ENCODE results near the gene DHRS12.

The DHRS12 gene

GRCh38 chr13:51805925-51806324 is 2.0 kb upstream of the DHRS12 start:
- DNase-seq = no peak

- no peak for DNase-seq
These were observed 1.4 kb upstream of the DHRS12 start for GRCh38 chr13:51805313-51805712.

- no peak for DNase-seq
These were observed 571 bp upstream of the DHRS12 start for GRCh38 chr13:51804295-51805172.

- DNase-seq = no peak
These were observed 1.1 kb downstream of the DHRS12 start for GRCh38 chr13:51802631-51803418.

- DNase-seq = no peak
These were observed 2.3 kb downstream of the DHRS12 start for GRCh38 chr13:51801631-51802099.

GRCh38 chr13:51800486-51800885 is 3.5 kb downstream of the DHRS12 start:
- DNase-seq = no peak

GRCh38 chr13:51799261-51799660 is 4.7 kb downstream of the DHRS12 start:
- no peak for DNase-seq

GRCh38 chr13:51797664-51798488 is 6.1 kb downstream of the DHRS12 start:
- no peak for DNase-seq

GRCh38 chr13:51796546-51796945 is 7.4 kb downstream of the DHRS12 start:
- no peak for DNase-seq

- no peak for DNase-seq
These were observed 8.5 kb downstream of the DHRS12 start for GRCh38 chr13:51795419-51795818.

- no peak for DNase-seq
These were observed 9.0 kb downstream of the DHRS12 start for GRCh38 chr13:51794964-51795363.

GRCh38 chr13:51793570-51794271 is 10.2 kb downstream of the DHRS12 start:
- no peak for DNase-seq

- no peak for DNase-seq
These were observed 17.3 kb downstream of the DHRS12 start for GRCh38 chr13:51786425-51787265.

GRCh38 chr13:51785712-51786424 is 18.1 kb downstream of the DHRS12 start:
- no peak for DNase-seq

GRCh38 chr13:51784097-51784496 is 19.9 kb downstream of the DHRS12 start:
- no peak for DNase-seq

- DNase-seq = no peak
These were observed 20.4 kb downstream of the DHRS12 start for GRCh38 chr13:51783428-51784094.

GRCh38 chr13:51782026-51782710 is 21.8 kb downstream of the DHRS12 start:
- no peak for DNase-seq

GRCh38 chr13:51781246-51782022 is 22.5 kb downstream of the DHRS12 start:
- DNase-seq = no peak

GRCh38 chr13:51780099-51780498 is 23.9 kb downstream of the DHRS12 start:
- DNase-seq = no peak
